ENCODE results near the gene TNNC1. TPM values are rescaled to one million over a fixed set of nuclear protein-coding genes. Genes with fewer than 3 reads are reported as not detected.

TNNC1 gene
- total RNA-seq, 2 donors from 2014 or later, result 2.0 to 6.5 TPM

DNA sequence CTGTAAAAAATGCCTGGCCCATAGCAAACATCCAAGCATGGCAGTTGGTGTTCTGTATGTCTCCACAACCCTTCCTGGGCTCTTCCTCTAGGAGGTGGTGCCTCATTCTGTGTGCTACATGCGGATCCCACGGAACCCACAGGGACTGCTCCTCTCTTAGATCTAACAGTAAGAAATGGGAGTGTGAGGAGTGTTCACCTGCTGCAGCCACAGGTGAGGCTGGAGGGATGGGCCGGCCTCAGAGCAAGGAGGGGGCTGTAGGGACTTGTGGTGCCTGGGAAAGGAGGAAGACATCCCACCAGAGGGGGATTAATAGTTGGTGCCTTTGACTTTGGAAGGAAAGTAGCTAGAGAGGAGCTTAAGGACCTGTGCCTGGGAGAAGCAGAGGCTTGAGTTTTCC, 31.2 kb downstream of the TNNC1 start:
- peaks cover 3% of the 10 kb centered on the region for H3K4me1 Mint-ChIP-seq
- H3K27me3 Mint-ChIP-seq, result no peaks in the 10 kb centered on the region
- no peak for ATAC-seq (replicated peaks)
- H3K4me3 Mint-ChIP-seq, result no peak overlapping the region
- no peaks in the 10 kb centered on the region for H3K36me3 Mint-ChIP-seq (ENCODE audit: low read depth)
- no peak overlapping the region for H3K27ac Mint-ChIP-seq
- H3K9me3 Mint-ChIP-seq, result no peaks in the 10 kb centered on the region

DNA sequence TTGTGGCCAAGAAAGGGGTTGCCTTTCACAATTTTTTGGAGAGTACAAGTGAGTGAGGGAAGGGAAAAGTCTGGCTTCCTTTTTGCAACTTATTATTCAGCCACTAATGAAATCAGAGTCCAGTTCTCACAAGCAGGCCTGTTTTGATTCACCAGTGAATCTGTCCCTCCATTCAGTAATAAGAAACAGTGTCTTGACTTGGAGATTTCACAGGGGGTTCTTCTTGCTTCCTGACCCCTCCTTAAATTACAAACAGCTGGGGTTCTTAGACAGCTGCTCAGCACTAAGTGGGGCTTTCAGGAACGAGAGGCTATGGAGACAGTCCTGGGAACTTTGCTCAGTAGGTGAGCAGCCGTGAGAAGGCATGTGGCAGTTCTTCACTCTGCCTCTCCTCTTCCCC, 33.5 kb downstream of the TNNC1 start:
- no peak for ATAC-seq (replicated peaks)
- H3K9me3 Mint-ChIP-seq, result no peaks in the 10 kb centered on the region

DNA sequence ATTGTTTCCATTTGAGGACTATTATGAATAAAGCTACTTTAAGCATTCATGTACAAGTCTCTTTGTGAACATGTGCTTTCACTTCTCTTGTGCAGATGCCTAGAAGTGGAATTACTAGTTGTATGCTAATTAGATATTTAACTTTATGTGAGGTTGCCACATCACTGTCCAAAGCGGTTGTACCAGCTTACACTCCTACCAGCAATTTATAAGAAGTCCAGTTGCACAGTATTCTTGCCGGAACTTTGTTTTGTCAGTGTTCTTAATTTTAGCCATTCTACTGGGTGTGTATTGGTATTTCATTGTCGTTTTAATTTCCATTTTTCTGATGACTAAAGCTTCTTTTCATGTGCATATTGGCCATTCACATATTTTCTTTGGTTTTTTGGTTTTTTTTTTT, 38.0 kb downstream of the TNNC1 start:
- Mint-ChIP-seq H3K36me3 (ENCODE audit: low read depth) (peaks cover 22% of the 10 kb centered on the region), H3K27me3 (no peaks in the 10 kb centered on the region), H3K27ac (peak overlapping the region; percentile 38), H3K9me3 (no peaks in the 10 kb centered on the region), H3K4me1 (peaks cover 18% of the 10 kb centered on the region), H3K4me3 (no peak overlapping the region)
- ATAC-seq (replicated peaks), result no peak

More for the DNA sequence above, 33.5 kb downstream of the TNNC1 start:
- Mint-ChIP-seq H3K27ac (no peak overlapping the region), H3K36me3 (ENCODE audit: low read depth) (peaks cover 11% of the 10 kb centered on the region), H3K27me3 (no peaks in the 10 kb centered on the region), H3K4me1 (peaks cover 4% of the 10 kb centered on the region), H3K4me3 (no peak overlapping the region)

DNA sequence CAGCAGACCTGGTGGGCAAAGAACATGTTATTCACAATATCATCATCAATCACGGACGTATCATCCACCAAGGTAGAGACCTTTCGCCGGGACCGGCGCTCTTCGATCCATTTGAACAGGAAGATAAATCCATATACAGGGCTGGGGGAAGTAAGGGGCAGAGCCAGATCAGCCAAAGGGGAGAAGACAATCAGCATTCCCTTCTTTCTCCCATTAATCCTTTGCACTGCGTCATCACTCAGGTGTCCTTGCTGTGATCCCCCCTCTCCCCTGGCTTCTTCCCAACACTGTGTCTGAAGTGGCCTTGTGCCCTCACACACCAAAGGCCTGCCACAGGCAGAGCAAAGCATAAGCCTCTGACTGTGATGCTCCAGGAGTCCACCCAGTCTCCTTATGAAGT, 45.4 kb downstream of the TNNC1 start:
- peak overlapping the region; percentile 68 for H3K27ac Mint-ChIP-seq
- H3K27me3 Mint-ChIP-seq, result no peaks in the 10 kb centered on the region
- no peaks in the 10 kb centered on the region for H3K9me3 Mint-ChIP-seq
- H3K4me1 Mint-ChIP-seq, result peaks cover 21% of the 10 kb centered on the region
- peak overlapping the region; percentile 95 for H3K4me3 Mint-ChIP-seq
- ATAC-seq (replicated peaks), result no peak
- H3K36me3 Mint-ChIP-seq (ENCODE audit: low read depth), result peaks cover 53% of the 10 kb centered on the region

DNA sequence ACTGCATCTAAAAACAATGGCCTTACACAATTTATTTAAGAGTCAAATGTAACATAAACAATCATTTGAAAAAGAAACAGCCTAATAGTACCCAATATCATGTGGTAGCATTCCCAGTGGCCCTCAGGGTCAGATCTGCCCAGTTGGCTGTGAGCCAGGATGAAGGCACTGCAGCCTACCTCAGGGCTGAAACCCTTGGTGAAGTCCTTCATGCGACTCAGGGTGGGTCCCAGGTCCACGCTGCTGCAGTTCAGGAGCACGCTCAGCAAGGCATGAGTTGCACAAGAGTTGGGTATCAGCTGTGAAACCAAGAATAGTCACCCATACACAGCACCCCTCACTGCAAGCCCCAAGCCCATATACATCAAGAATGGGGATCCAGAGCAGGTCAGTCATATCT, 46.1 kb downstream of the TNNC1 start:
- no peak for ATAC-seq (replicated peaks)
- Mint-ChIP-seq H3K9me3 (no peaks in the 10 kb centered on the region), H3K4me3 (peak overlapping the region; percentile 95), H3K27ac (peak overlapping the region; percentile 68), H3K4me1 (peaks cover 16% of the 10 kb centered on the region), H3K36me3 (ENCODE audit: low read depth) (peaks cover 60% of the 10 kb centered on the region), H3K27me3 (no peaks in the 10 kb centered on the region)

DNA sequence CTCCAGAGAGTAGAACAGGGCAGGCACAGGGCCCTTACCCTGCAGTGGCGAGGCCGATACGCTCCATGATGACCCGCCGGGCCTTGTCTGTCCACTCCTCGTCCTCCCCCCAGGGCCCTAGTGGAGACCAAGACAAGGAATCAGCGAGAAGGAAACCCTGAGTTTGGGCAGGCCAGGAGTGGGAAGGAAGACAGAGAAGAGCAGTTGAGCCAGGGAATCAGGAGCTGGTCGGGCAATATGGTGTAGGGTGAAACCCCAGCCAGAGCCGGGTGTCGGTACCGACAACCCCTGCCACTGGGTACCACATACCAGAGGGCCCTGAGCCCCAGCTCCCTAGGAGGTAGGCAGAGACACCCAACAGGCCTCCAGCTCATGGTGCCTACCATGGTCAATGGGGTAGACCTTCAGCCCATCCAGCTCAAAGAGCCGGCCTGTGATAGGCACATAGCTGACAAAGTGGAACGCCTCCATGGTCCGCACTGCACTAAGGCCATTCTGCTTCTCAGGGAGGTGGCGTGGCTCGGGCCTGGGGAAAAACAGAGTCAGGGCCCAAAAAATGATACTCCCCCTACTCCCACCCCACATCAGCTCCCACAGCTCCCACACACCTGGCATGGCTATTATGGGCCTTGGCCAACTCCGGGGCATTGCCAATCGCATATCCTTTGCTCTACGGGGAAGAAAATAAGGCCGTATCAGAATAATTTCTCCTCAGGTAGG, 46.9 kb downstream of the TNNC1 start:
- no peak overlapping the region for H3K4me3 Mint-ChIP-seq
- ATAC-seq (replicated peaks), result no peak
- H3K27ac Mint-ChIP-seq, result no peak overlapping the region
- peaks cover 11% of the 10 kb centered on the region for H3K4me1 Mint-ChIP-seq
- no peaks in the 10 kb centered on the region for H3K9me3 Mint-ChIP-seq
- no peaks in the 10 kb centered on the region for H3K27me3 Mint-ChIP-seq
- H3K36me3 Mint-ChIP-seq (ENCODE audit: low read depth), result peaks cover 68% of the 10 kb centered on the region

DNA sequence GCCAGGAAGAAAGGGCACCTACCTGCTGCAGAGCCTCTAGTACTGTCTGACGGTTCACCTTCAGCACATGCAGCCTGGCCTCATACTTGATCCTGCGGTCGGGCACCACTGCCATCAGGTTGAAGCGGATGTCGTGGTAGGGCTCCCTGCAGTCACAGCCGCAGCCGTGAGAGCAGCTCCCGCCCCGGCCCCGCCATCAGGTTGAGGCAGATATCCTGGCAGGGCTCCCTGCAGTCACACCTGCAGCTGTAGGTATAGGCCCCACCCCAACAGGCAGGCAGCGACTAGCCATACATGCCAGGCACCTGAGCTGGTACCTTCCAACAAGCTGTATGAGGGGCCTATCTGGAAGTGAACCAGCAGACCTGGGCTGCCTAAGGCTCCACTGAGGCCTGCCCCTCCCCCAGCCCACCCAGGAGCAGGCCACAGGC, 47.6 kb downstream of the TNNC1 start:
- no peaks in the 10 kb centered on the region for H3K9me3 Mint-ChIP-seq
- no peaks in the 10 kb centered on the region for H3K27me3 Mint-ChIP-seq
- no peak overlapping the region for H3K4me3 Mint-ChIP-seq
- H3K27ac Mint-ChIP-seq, result no peak overlapping the region
- peaks cover 75% of the 10 kb centered on the region for H3K36me3 Mint-ChIP-seq (ENCODE audit: low read depth)
- peaks cover 11% of the 10 kb centered on the region for H3K4me1 Mint-ChIP-seq
- no peak for ATAC-seq (replicated peaks)

DNA sequence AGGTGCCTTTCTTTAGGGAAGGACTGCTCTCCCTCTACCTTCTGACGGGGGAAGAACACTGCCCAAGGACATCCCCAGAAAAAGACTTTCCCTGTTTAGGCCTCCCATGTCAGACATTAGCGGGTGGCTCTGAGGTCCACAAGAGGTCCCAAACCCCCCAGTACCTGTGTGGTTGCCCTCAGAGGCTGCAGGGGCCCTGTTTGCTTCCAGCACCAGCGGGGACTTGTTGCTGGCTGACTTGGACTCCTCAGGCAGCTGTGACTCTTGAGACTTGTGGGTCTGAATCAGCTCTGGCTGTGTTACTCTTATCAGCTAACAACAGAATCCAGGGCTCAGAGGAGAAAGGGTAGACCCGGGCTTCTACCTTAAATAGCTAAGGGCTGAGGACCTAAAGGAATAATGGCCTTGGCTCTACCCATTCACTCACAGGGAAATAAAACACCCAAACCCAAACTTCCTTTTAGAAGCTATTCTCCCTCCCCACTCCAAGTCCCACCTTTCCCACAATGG, 48.2 kb downstream of the TNNC1 start:
- no peak overlapping the region for H3K4me3 Mint-ChIP-seq
- H3K4me1 Mint-ChIP-seq, result peaks cover 11% of the 10 kb centered on the region
- peak overlapping the region; percentile 58 for H3K27ac Mint-ChIP-seq
- H3K9me3 Mint-ChIP-seq, result no peaks in the 10 kb centered on the region
- ATAC-seq (replicated peaks), result no peak
- H3K36me3 Mint-ChIP-seq (ENCODE audit: low read depth), result peaks cover 81% of the 10 kb centered on the region
- no peaks in the 10 kb centered on the region for H3K27me3 Mint-ChIP-seq

DNA sequence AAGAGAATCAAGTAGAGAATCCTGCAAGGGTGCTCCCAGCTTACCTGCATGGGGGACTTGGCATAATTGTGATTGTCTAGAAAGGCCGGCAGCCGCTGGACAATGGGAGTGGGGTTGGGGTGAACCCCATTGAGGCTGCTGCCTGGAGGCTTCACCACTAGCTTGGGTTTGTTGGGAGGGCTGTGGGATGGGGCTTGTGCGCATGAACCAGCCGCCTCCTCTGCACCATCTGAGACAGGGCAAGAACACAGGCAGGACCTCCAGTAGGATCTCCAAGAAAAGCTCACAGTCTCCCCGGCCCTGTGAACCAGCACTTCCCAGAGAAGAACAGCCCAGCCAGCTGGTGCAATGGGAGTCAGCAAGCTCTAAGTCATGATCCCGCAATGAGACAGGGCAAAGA, 48.8 kb downstream of the TNNC1 start:
- ATAC-seq (replicated peaks), result no peak
- peak overlapping the region; percentile 58 for H3K27ac Mint-ChIP-seq
- H3K4me1 Mint-ChIP-seq, result peaks cover 11% of the 10 kb centered on the region
- no peak overlapping the region for H3K4me3 Mint-ChIP-seq
- H3K36me3 Mint-ChIP-seq (ENCODE audit: low read depth), result peaks cover 82% of the 10 kb centered on the region
- no peaks in the 10 kb centered on the region for H3K27me3 Mint-ChIP-seq
- no peaks in the 10 kb centered on the region for H3K9me3 Mint-ChIP-seq

DNA sequence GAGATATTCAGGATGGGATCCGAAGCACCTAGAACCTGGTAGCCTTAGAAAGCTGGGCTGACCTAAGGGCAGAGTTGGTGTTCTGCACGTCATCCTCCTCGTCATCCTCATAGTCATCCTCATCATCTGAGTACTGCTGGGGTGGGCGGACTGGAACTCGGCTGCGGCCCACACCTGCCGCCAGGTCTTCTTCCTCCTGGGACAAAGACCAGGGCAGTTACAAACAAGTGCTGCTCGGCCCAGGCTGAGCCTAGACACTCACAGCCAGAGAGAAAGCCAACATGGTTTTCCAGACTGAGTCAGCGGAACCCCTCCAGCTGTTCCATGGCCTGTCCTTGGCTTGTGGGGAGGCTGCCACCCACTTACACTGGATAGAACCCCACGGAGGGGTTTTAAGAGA, 49.5 kb downstream of the TNNC1 start:
- H3K4me1 Mint-ChIP-seq, result peaks cover 11% of the 10 kb centered on the region
- no peaks in the 10 kb centered on the region for H3K27me3 Mint-ChIP-seq
- no peaks in the 10 kb centered on the region for H3K9me3 Mint-ChIP-seq
- no peak overlapping the region for H3K27ac Mint-ChIP-seq
- ATAC-seq (replicated peaks), result no peak
- no peak overlapping the region for H3K4me3 Mint-ChIP-seq
- peaks cover 82% of the 10 kb centered on the region for H3K36me3 Mint-ChIP-seq (ENCODE audit: low read depth)

DNA sequence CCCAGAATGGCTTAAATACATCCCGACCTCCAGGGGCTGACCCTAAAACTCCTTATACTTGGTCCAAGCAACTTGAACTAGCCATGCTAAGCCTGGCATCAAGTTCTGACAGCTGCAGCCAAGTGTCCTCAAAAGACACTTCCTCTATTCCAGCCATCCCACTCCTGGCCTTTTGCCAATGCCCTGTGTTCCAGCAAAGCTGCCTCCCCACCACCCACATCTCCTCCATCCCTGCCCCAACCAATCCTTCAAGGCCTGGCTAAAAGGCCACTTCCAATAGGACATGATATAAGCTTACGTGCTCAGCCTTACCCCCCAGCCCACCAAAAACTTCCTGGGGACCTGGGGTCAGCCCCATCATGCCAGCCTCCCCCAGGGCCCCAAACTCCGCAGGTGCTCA, 49.9 kb downstream of the TNNC1 start:
- Mint-ChIP-seq H3K4me1 (peaks cover 11% of the 10 kb centered on the region), H3K36me3 (ENCODE audit: low read depth) (peaks cover 82% of the 10 kb centered on the region), H3K27me3 (no peaks in the 10 kb centered on the region), H3K4me3 (no peak overlapping the region), H3K9me3 (no peaks in the 10 kb centered on the region), H3K27ac (no peak overlapping the region)
- no peak for ATAC-seq (replicated peaks)

DNA sequence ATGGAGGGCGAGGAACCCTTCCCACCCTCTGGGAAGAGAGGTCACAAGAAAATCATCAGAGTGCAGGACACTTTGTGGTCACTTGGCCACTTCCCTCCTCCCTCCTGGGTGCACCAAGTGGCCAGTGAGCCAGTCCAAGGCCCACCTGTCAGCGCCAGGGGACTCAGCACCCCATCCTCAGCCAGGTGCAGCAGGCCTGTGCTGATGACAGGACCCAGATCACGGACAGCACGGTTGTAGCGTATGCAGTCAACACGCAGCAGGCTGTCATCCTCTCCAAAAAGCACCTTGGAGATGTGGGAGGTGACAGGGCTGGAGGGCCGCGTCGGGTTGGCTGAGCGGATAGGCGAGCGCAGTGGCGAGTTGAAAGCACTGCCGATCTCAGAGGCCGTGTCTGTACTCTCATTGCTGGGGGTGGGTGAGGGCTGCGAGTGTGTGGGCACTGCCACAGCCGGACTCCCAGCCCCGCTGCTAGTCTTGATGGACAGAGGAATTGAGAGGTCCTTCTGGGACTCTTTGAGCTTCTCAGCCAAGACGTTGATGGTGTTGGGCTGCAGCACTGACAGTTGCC, 50.5 kb downstream of the TNNC1 start:
- Mint-ChIP-seq H3K4me1 (peaks cover 6% of the 10 kb centered on the region), H3K9me3 (no peaks in the 10 kb centered on the region), H3K4me3 (no peak overlapping the region), H3K27me3 (no peaks in the 10 kb centered on the region), H3K36me3 (ENCODE audit: low read depth) (peaks cover 76% of the 10 kb centered on the region), H3K27ac (no peak overlapping the region)
- ATAC-seq (replicated peaks), result no peak

DNA sequence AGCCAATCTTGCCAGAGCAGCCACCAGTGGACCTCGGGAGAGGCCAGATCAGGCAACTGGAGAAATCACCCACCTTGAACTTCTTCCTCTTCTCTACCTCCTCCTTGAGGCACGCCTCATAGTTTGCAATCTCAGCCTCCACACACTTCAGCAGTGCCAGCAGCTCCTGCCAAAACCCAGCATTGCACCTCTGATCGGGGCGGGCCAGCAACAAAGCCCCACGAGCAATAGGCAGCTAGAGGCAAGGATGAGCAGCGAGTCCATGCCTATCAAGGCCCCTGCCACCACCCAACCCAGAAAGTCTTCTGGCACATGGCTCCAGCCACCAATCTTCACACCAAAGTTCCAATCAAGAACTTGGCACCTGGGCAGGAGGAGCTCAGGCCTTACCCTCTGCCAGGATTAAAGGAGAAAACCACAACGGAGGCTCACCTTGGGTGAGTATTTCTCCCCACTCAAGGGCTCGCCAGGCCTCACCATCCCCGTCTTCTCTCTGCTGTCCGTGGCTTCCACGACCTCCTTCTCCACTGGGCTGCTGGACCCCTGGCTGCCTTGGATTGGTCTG, 51.1 kb downstream of the TNNC1 start:
- Mint-ChIP-seq H3K9me3 (no peaks in the 10 kb centered on the region), H3K27me3 (no peaks in the 10 kb centered on the region), H3K36me3 (ENCODE audit: low read depth) (peaks cover 71% of the 10 kb centered on the region), H3K27ac (no peak overlapping the region), H3K4me3 (no peak overlapping the region), H3K4me1 (peaks cover under 1% of the 10 kb centered on the region)
- ATAC-seq (replicated peaks), result no peak

DNA sequence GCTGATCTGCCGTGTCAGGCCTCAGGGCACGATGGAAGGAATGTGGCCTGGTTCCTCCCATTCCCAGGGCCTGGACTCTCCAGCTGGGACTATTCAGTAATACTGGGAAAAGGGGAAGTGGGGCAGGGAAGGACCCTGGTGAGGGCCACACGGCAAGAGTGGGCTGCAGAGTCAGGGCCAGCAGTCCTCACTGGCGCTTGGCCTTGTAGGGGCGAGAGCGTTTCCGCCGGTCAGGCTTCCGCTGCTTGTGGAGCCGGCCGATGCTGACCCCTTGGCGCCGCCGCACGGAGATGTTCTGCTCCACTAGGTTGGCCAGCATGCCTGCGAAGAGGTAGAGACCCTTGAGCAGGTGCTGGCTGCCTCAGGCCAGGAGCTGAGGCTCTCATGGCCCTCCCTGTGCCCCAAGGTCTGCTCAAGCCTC, 51.7 kb downstream of the TNNC1 start:
- H3K4me1 Mint-ChIP-seq, result no peaks in the 10 kb centered on the region
- no peaks in the 10 kb centered on the region for H3K27me3 Mint-ChIP-seq
- ATAC-seq (replicated peaks), result no peak
- no peak overlapping the region for H3K4me3 Mint-ChIP-seq
- H3K36me3 Mint-ChIP-seq (ENCODE audit: low read depth), result peaks cover 64% of the 10 kb centered on the region
- H3K9me3 Mint-ChIP-seq, result no peaks in the 10 kb centered on the region
- no peak overlapping the region for H3K27ac Mint-ChIP-seq

DNA sequence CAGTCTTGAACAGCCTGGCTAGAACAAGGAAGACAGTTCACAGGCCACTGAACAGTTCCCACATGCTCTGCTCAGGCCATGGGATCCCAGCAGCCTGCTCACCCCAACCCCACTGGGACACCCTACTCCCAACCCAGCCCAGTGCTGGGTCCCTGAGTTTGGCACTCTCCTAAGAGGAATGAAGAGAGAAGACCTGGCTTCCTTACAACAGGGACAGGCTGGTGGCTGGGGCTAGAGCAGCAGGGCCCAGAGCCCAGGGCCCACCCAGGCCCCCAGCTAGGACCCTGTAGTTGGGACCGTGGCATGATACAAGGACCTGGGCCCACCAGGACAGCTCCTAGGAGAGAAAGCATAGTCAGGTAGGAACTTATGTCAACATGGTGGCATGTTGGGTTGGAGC, 52.3 kb downstream of the TNNC1 start:
- no peaks in the 10 kb centered on the region for H3K9me3 Mint-ChIP-seq
- H3K36me3 Mint-ChIP-seq (ENCODE audit: low read depth), result peaks cover 58% of the 10 kb centered on the region
- ATAC-seq (replicated peaks), result peak; percentile 13
- no peak overlapping the region for H3K4me3 Mint-ChIP-seq
- H3K27ac Mint-ChIP-seq, result peak overlapping the region; percentile 3
- H3K27me3 Mint-ChIP-seq, result no peaks in the 10 kb centered on the region
- no peaks in the 10 kb centered on the region for H3K4me1 Mint-ChIP-seq
